Kidney (tissue), 14 donors: Measurements from ENCODE around the gene HOXC9. TPM values are rescaled to one million over a fixed set of nuclear protein-coding genes. Genes with fewer than 3 reads are reported as not detected.
A peak's percentile ranks its signal among the peaks of the same experiment; 100 is the strongest.

ENCODE experiments used
- DNase-seq, 5 donors: peaks; one replicate each; pipeline ENCODE4 v3.0.0-alpha.2; 2013 to 2020
- FAIRE-seq: peaks from 2 replicates; lab custom pipeline; 2012; peaks lifted over from hg19 to GRCh38; lab: Jason Lieb, UNC
- H3K27ac ChIP-seq, 2 donors: one replicate each; pipeline ENCODE4 v1.7.0; 2013; ENCODE audit warnings: low read depth in 2 of 2, low read length in 2 of 2, inconsistent platforms in 1 of 2
- H3K27me3 ChIP-seq: one replicate; pipeline ENCODE4 v1.7.1; 2013; ENCODE audit warnings: low read length, inconsistent platforms; ENCODE audit not compliant: control insufficient read depth, insufficient read depth
- H3K36me3 ChIP-seq, 3 donors: one replicate each; pipeline versions ENCODE4 v1.7.0 to v1.7.1; 2013; ENCODE audit warnings: low read length in 3 of 3, control low read depth in 1 of 3, inconsistent platforms in 1 of 3; ENCODE audit not compliant: insufficient read depth in 3 of 3, control insufficient read depth in 2 of 3
- H3K4me1 ChIP-seq, 3 donors: one replicate each; pipeline versions ENCODE4 v1.7.0 to v1.7.1; 2013; ENCODE audit warnings: low read length in 3 of 3, inconsistent platforms in 1 of 3, low read depth in 1 of 3; ENCODE audit not compliant: control insufficient read depth in 2 of 3, insufficient read depth in 2 of 3
- H3K4me3 ChIP-seq, 3 donors: one replicate each; pipeline versions ENCODE4 v1.7.0 to v1.8.1; 2013; ENCODE audit warnings: low read length in 3 of 3, control low read depth in 1 of 3, inconsistent platforms in 1 of 3
- H3K9ac ChIP-seq, 3 donors: one replicate each; pipeline versions ENCODE4 v1.7.0 to v1.7.1; 2013; ENCODE audit warnings: low read length in 3 of 3, control low read depth in 1 of 3, inconsistent platforms in 1 of 3
- H3K9me3 ChIP-seq, 3 donors: one replicate each; pipeline versions ENCODE4 v1.7.0 to v1.7.1; 2013; ENCODE audit warnings: low read length in 3 of 3, control low read depth in 1 of 3, inconsistent platforms in 1 of 3; ENCODE audit not compliant: control insufficient read depth in 2 of 3, insufficient read depth in 1 of 3
- intact Hi-C: fragments of 100-400 bp; cut with DNase I; formaldehyde crosslinking; loops from one replicate; pipeline ENCODE4 v1.11.1; 2022
- polyA plus RNA-seq: library from polyadenylated mRNA; stranded (reverse); fragments of 350-450 nt; fragmentation: Illumina TruSeq; extraction: RNeasy Lipid Tissue Mini Kit (QIAGEN cat#74804); gene quantifications from one replicate; pipeline ENCODE4 v1.2.3, GENCODE V29; 2014; ENCODE audit warnings: low read depth, low replicate concordance; ENCODE audit not compliant: insufficient read depth
- total RNA-seq: library from RNA; stranded (reverse); fragmentation: NEBNext Ultra II Directional; extraction: Animal tissue kit (Norgen Biotek cat#: 25700); gene quantifications from one replicate; pipeline ENCODE4 v1.2.1, GENCODE V29; 2021
- TF ChIP-seq, protein P1 (sequence below): IDR thresholded peaks from 3 replicates; pipeline ENCODE4 v1.5.1; 2012; ENCODE audit warnings: mild to moderate bottlenecking, moderate library complexity, borderline replicate concordance; ENCODE audit not compliant: insufficient read depth; ENCODE audit errors: extremely low read depth
- donor health status: control.
- donor health status: control.
- donor health status: control.
- donor health status: control.
- donor health status: control.
- donor health status: DM: yes; HTN: yes; CAD: no.
- donor health status: Normal renal cell carcinoma (clear cell type).

The HOXC9 gene
- total and polyA plus RNA-seq, 2 donors from 2014 or later: 11.7 to 16.5 TPM

GRCh38 chr12:53960187-53961024 lies 39.6 kb upstream of the HOXC9 start:
- no peaks in the 10 kb centered on the region for H3K9me3 ChIP-seq
- TF ChIP-seq, protein P1, sequence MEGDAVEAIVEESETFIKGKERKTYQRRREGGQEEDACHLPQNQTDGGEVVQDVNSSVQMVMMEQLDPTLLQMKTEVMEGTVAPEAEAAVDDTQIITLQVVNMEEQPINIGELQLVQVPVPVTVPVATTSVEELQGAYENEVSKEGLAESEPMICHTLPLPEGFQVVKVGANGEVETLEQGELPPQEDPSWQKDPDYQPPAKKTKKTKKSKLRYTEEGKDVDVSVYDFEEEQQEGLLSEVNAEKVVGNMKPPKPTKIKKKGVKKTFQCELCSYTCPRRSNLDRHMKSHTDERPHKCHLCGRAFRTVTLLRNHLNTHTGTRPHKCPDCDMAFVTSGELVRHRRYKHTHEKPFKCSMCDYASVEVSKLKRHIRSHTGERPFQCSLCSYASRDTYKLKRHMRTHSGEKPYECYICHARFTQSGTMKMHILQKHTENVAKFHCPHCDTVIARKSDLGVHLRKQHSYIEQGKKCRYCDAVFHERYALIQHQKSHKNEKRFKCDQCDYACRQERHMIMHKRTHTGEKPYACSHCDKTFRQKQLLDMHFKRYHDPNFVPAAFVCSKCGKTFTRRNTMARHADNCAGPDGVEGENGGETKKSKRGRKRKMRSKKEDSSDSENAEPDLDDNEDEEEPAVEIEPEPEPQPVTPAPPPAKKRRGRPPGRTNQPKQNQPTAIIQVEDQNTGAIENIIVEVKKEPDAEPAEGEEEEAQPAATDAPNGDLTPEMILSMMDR: no peak
- H3K36me3 ChIP-seq: no peaks in the 10 kb centered on the region
- peaks cover 85% of the 10 kb centered on the region for H3K27me3 ChIP-seq
- no peak overlapping the region for H3K9ac ChIP-seq
- intact Hi-C loops: no loop called here
- FAIRE-seq (no peak), DNase-seq (peak in 1 of 5 donors; percentile 52)
- no peaks in the 10 kb centered on the region for H3K4me1 ChIP-seq
- H3K27ac ChIP-seq: no peak overlapping the region
- no peak overlapping the region for H3K4me3 ChIP-seq

DNA sequence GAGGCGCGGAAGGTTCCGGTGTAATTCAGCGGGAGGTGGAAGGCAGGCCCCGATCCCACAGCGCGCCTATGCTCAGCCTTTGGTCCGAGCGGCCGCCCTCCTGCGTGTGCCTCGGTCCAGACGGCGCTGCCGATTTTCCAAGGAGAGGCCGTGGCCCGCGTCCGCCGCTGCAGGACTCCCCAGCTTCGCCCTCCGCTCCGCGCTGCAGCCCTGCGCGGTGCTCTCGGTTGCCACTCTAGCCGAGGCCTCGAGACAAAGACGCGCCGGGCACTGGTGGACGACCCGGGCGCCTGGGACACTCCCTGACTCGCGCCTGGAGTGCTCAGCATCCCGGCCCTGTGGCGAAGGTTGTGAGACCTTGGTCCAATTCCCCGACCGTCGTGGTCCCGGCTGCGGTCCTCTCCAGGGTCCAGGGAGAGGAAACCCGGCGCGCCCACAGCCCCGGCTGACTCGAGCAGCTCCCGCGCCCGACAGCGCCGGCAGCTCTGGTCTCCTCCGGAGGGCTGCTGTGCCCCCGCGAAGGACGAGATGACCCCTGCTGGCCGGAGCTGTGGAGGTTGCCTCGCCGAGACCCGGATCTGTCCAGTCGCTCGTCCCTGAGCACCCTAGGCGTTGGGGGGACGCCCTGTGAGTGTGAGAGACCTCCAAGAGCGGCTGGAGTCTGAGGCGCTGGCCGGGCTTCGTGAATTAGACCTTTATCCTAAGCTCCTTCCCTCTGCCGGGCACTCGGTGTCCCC lies 38.8 kb upstream of the HOXC9 start:
- no peak overlapping the region for H3K9ac ChIP-seq
- FAIRE-seq (no peak), DNase-seq (peak in 1 of 5 donors; percentile 68)
- peaks cover 80% of the 10 kb centered on the region for H3K27me3 ChIP-seq
- intact Hi-C loops: no loop called here
- H3K27ac ChIP-seq: no peak overlapping the region
- no peaks in the 10 kb centered on the region for H3K36me3 ChIP-seq
- no peaks in the 10 kb centered on the region for H3K4me1 ChIP-seq
- no peaks in the 10 kb centered on the region for H3K9me3 ChIP-seq
- TF ChIP-seq, protein P1: no peak
- H3K4me3 ChIP-seq: no peak overlapping the region

- no peak for DNase-seq
- no peak overlapping the region for H3K9ac ChIP-seq
Measured at GRCh38 chr12:53963005-53963404, 37.0 kb upstream of the HOXC9 start.

More at GRCh38 chr12:53963005-53963404, 37.0 kb upstream of the HOXC9 start:
- Histone ChIP-seq H3K4me3 (no peak overlapping the region), H3K9me3 (no peaks in the 10 kb centered on the region), H3K4me1 (no peaks in the 10 kb centered on the region), H3K27me3 (peaks cover 78% of the 10 kb centered on the region), H3K27ac (no peak overlapping the region), H3K36me3 (no peaks in the 10 kb centered on the region)
- intact Hi-C loops: no loop called here
- TF ChIP-seq, protein P1: no peak
- no peak for FAIRE-seq
